Panc1 (cell line): ENCODE results near the gene AHRR. TPM values are rescaled to one million over a fixed set of nuclear protein-coding genes. Genes with fewer than 3 reads are reported as not detected.
"Not testable (repeated sequence)": the region's sequence is repeated elsewhere in the genome, so short reads cannot be mapped to it uniquely, and the experiment has no call there.

Experiments used
- ATAC-seq: fragments of 200-7000 bp; cut with Tn5 transposase; 2 replicates; pipeline ENCODE4 v1.9.1; 2020; ENCODE audit warnings: mild to moderate bottlenecking, moderate library complexity
- BruUV-seq: library from RNA; stranded (reverse); fragments of 400-500 nt; replicated peaks from 2 replicates; lab custom pipeline; 2021; lab: Mats Ljungman, UMichigan
- CTCF ChIA-PET: fragments of 300-600 bp; sonication (Branson Sonifier 250); formaldehyde crosslinking; loops from one replicate; lab custom pipeline; 2022; ENCODE audit warnings: antibody characterized with exemption; lab: Charles Lee
- POLR2A ChIA-PET: fragments of 300-600 bp; sonication (Branson Sonifier 250); formaldehyde crosslinking; loops from one replicate; lab custom pipeline; 2022; ENCODE audit warnings: antibody characterized with exemption; lab: Charles Lee
- DNase-seq: peaks from one replicate; pipeline ENCODE4 v3.0.0-alpha.2; 2010; ENCODE audit warnings: low read depth, low spot score
- H3K27ac ChIP-seq: 2 replicates; pipeline ENCODE4 v1.5.1; 2011; ENCODE audit warnings: mild to moderate bottlenecking, low read length, inconsistent platforms
- H3K27me3 ChIP-seq: fragments of 200-500 bp; sonication (Bioruptor generic); 2 replicates; pipeline ENCODE4 v1.6.0; 2014; ENCODE audit warnings: low read length, inconsistent platforms; ENCODE audit not compliant: control insufficient read depth, insufficient read depth
- H3K36me3 ChIP-seq: fragments of 200-500 bp; sonication (Bioruptor generic); 2 replicates; pipeline ENCODE4 v1.5.1; 2014; ENCODE audit warnings: inconsistent platforms, mild to moderate bottlenecking, low read length, moderate library complexity; ENCODE audit not compliant: control insufficient read depth, insufficient read depth
- H3K4me1 ChIP-seq: 2 replicates; pipeline ENCODE4 v1.5.1; 2011; ENCODE audit warnings: inconsistent platforms, mild to moderate bottlenecking, low read length, moderate library complexity; ENCODE audit not compliant: control insufficient read depth, insufficient read depth
- H3K4me3 ChIP-seq, 2 experiments: 2 replicates each; pipeline ENCODE4 v1.5.1; 2011 to 2012; ENCODE audit warnings: low read depth in 2 of 2, low read length in 2 of 2, mild to moderate bottlenecking in 2 of 2, inconsistent platforms in 1 of 2, moderate library complexity in 1 of 2
- H3K9me3 ChIP-seq: fragments of 200-500 bp; sonication (Bioruptor generic); 2 replicates; pipeline ENCODE4 v1.5.1; 2014; ENCODE audit warnings: low read depth, mild to moderate bottlenecking, inconsistent platforms, low read length, moderate library complexity; ENCODE audit not compliant: control insufficient read depth, insufficient read depth
- CTCF ChIP-seq: fragments of 450-650 bp; IDR thresholded peaks from 2 replicates; pipeline ENCODE4 v1.5.1; 2017; ENCODE audit warnings: mild to moderate bottlenecking
- POLR2AphosphoS5 ChIP-seq: IDR thresholded peaks from 2 replicates; pipeline ENCODE4 v1.6.1; 2012; ENCODE audit warnings: mild to moderate bottlenecking, low read depth, low read length, moderate library complexity
- REST ChIP-seq, 2 experiments: IDR thresholded peaks; 2 replicates each; pipeline ENCODE4 v1.6.1; 2011 to 2012; ENCODE audit warnings: low read depth in 2 of 2, control low read depth in 1 of 2, low read length in 1 of 2, mild to moderate bottlenecking in 1 of 2, moderate library complexity in 1 of 2; ENCODE audit not compliant: insufficient read depth in 1 of 2
- SIN3A ChIP-seq: IDR thresholded peaks from 2 replicates; pipeline ENCODE4 v1.6.1; 2012; ENCODE audit warnings: low read depth, mild to moderate bottlenecking, low read length, moderate library complexity, borderline replicate concordance; ENCODE audit not compliant: insufficient read depth
- TCF7L2 ChIP-seq: IDR thresholded peaks from 2 replicates; pipeline ENCODE4 v1.6.1; 2011; ENCODE audit warnings: mild to moderate bottlenecking, low read depth, low read length, inconsistent platforms
- in situ Hi-C: cut with HindIII; loops from 2 replicates; pipeline ENCODE4 v1.10.0; 2016; ENCODE audit warnings: low sequenced_read_pairs, low pct_unique_long_range_greater_than_20kb
- intact Hi-C: fragments of 100-400 bp; cut with micrococcal nuclease; formaldehyde crosslinking; loops from one replicate; pipeline ENCODE4 v1.10.0; 2022; ENCODE audit not compliant: unreplicated experiment
- total RNA-seq: library from RNA; stranded (reverse); gene quantifications from one replicate; pipeline ENCODE4 v1.2.1, GENCODE V29; 2021; ENCODE audit not compliant: unreplicated experiment

The AHRR gene
- total RNA-seq, 1 experiment from 2014 or later = 23.6 TPM

GRCh38 chr5:368183-369084, 46.9 kb downstream of the AHRR start:
- Histone ChIP-seq H3K27ac (no peak overlapping the region), H3K27me3 (no peaks in the 10 kb centered on the region), H3K4me3 (no peak overlapping the region), H3K4me1 (no peaks in the 10 kb centered on the region; the same call in 1 of the 2 replicates), H3K9me3 (peaks cover 12% of the 10 kb centered on the region; the same call in 1 of the 2 replicates), H3K36me3 (no peaks in the 10 kb centered on the region; the same call in 1 of the 2 replicates)
- ChIA-PET POLR2A (no interaction called here), CTCF (no interaction called here)
- TF ChIP-seq POLR2AphosphoS5 (no peak), CTCF (no peak), TCF7L2 (no peak), REST (IDR thresholded peaks at IDR 0.05; ENCODE audit: insufficient read depth in 1 of 2, low read depth in 2 of 2, low read length in 1 of 2) (no peak), SIN3A (no peak)
- DNase-seq (no peak), ATAC-seq (no peak)
- in situ Hi-C loops = no loop called here
- intact Hi-C loops = no loop called here
- no TSS peak for BruUV-seq

DNA sequence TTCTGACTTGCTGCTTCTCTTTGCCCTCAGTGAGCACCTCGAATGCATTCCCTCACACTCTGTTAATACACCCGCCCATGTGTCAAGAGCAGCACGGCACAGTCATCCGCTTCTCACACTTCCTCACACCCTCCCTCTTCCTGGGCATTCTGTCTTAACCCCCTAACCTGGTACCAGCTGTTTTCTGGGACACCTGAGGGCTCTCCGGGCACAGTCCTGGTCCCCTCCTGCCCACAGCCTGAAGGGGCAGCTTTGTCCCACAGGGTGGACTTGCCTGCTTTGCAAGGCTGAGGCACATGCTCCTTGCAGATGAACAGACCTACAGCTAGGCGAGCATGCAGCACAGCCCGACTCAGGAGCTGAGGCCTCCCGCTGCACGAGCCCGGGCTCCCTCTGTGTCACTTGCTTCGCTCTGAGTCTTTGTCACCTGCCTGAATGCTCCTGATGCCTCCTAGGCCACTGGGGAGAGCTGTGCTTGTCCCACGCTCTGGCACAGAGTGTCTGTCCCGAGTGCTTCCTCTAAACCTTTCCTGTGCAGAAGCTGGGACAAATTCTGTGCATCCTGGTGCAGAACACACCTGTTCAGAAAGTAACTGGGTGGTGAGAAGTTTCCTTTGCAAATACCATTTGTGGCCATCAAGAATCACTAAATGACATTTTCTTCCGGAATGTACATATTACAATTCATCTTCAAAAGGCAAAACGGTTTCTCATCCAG, 47.8 kb downstream of the AHRR start:
- Histone ChIP-seq H3K36me3 (no peaks in the 10 kb centered on the region; the same call in 1 of the 2 replicates), H3K4me1 (no peaks in the 10 kb centered on the region; the same call in 1 of the 2 replicates), H3K9me3 (peaks cover 5% of the 10 kb centered on the region; the same call in 1 of the 2 replicates), H3K27me3 (no peaks in the 10 kb centered on the region), H3K4me3 (no peak overlapping the region), H3K27ac (no peak overlapping the region)
- in situ Hi-C loops = no loop called here
- TF ChIP-seq POLR2AphosphoS5 = no peak
- no peak for TF ChIP-seq CTCF
- DNase-seq (no peak), ATAC-seq (no peak)
- CTCF ChIA-PET = no interaction called here
- POLR2A ChIA-PET = no interaction called here
- intact Hi-C loops = no loop called here
- no TSS peak for BruUV-seq

GRCh38 chr5:369869-370236, 48.3 kb downstream of the AHRR start:
- BruUV-seq, POLR2A ChIA-PET, H3K27me3 ChIP-seq, H3K4me3 ChIP-seq, ATAC-seq, H3K4me1 ChIP-seq, H3K9me3 ChIP-seq, intact Hi-C loops, H3K36me3 ChIP-seq, DNase-seq, in situ Hi-C loops, H3K27ac ChIP-seq: not testable (repeated sequence)
- CTCF ChIA-PET = interaction anchor here (0.7 kb wide), 1 partner anchor 13 kb away, joined by 3 read pairs; no protein-coding TSS in a partner anchor
